Fibroblast of skin of left biceps (primary cell): ENCODE data around the gene EAF1.
"Not testable (repeated sequence)": the region's sequence is repeated elsewhere in the genome, so short reads cannot be mapped to it uniquely, and the experiment has no call there.

Source experiments
- DNase-seq, 2 experiments: peaks; one replicate each; pipeline ENCODE4 v3.0.0-alpha.2; 2013; ENCODE audit warnings: low read depth in 2 of 2

The EAF1 gene

DNA sequence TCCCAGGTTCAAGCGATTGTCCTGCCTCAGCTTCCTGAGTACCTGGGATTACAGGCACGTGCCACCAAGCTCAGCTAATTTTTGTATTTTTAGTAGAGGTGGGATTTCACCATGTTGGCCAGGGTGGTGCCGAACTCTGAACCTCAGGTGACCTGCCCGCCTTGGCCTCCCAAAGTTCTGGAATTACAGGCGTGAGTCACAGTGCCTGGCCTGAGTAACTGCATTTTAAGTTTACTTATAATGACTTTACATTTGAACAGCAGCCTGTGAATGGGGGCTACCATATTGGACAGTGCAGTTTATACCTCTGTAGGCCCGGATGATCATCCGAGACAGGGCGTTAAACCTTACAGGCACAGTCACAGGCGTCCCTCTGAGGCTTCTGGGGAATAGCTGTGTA lies 24.8 kb downstream of the EAF1 start:
- no peak for DNase-seq

DNA sequence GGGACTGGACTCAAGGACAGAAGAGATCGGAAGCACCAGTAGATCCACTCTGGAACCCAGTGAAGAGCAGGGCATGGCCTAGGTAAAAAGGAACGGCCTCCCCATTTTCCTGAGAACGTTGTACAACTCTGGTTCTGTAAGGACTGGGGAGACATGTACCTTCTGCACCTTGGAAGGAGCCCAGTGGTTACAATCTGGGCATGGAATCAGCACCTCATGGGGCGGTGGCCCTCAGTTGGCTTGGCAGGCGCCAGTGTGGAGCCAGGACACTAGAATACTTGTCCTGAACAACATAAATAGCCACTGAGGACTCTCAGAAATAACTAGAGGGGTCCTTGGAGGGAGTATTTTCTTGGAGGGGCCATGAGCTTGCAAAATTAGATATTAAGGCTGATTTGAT lies 25.6 kb downstream of the EAF1 start:
- no peak for DNase-seq

DNA sequence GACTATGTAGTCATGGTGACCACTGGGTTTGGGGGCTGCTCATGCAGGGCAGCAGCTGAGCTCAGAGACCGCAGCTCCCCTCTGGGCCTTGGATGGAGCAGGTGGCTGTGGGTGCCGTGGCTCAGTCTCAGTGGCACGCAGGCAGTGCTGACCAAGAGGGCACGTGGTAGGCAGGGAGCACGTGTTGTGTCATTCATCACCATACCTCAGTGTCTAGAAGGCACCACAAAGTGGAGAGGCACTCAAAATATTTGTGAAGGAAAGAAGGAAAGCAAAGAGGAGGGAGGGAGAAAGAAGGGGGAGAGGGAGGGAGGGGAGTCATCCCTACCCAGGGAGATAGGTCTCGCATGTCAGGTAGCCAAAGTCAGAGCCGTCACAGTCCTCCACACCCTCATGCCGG lies 26.1 kb downstream of the EAF1 start:
- DNase-seq = no peak

DNA sequence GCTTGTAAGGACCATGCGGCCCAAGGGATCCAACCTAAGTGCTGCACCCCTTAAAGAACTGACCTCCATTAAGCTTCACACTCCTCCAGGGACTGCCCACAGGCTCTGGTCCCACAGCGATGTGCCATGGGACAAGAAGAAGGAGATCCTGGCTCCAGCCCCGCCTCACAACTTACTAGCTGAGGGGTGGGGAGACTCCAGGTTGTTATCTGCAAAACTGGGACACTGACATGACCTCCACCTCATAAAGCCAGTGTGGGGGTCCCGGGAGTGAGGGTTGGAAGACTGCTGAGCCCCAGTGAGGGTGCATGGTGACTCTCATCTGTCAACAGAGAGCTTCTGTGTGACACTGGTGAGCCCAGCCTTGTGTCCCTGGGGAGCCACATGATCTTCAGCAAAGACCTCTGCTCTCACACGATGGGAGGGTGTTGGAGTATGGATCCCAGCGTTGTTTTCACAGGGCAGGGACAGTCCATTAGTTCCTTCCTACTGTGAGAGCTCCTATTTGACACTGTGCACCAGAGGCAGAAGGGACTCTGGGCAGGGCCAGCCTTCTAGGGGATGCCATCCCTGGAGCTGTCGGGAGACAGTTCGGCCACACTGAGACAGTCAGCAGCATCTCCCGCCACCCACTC lies 26.7 kb downstream of the EAF1 start:
- no peak for DNase-seq

DNA sequence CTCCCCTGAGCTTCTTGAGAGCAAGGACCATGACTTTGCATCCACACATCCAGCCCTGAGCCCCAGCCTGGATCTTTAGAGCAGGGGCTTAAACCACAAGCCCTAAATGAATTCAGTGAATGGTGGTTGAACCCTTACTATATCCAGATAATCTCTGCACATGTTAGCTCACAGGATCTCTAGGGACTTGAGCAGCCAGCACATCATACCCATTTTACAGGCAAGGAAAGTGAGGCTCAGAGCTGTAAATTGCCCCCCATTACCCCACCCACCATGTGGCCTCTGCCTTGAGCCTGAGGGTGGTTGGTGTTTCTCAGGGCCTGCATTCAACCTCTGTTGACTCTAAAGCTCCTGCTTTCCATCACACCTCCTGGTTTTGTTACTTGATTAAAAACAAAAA lies 27.6 kb downstream of the EAF1 start:
- DNase-seq = no peak

DNA sequence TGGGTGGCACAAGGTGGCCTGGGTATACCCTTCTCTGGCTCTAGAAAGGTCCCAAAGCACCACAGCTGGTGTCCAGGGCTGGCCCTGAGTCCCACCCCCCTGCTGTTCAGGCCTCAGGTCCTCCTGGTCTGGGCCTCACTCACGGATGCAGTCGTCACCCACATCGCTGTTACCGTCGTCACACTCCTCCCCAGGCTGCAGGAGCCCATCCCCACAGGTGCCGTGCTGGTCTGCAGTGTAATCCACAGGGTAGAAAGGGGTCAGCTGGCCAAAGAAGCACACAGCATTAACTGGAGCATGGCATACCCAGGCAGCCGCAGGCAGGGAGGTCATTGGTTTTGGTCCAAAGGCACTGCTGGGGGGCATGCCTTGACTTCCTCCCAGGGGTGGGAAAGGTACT lies 28.4 kb downstream of the EAF1 start:
- no peak for DNase-seq

DNA sequence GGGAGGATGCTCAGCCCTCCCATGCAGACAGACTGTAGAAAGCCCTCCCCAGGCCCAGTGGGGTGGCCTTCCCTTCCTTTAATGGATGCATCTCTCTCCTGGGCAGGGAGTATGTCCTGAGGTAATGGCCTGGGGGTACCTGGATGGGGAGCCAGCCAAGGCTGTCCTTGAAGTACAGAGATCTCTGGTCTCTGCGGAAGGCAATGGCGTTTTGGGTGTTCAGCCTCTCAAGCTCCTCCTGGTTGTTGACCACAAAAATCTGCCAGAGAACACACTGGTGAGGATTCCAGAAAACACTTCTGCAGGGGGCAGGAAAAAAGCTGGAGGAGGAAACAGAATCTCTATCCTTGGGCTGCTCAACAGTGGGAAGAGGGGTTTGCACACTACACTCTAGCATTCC lies 28.9 kb downstream of the EAF1 start:
- no peak for DNase-seq

DNA sequence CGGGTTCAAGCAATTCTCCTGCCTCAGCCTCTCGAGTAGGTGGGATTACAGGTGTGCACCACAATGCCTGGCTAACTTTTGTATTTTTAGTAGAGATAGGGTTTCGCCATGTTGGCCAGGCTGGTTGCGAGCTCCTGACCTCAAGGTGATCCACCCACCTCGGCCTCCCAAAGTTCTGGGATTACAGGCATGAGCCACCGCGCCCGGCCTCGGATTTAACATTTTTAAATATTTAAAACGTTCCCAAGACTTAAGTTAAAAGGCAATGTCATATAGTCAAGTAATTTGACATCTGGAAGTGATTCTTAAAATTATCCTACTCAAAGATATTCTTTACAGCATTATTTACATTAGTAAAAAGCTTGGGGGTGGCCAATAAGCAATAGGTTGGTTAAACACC lies 29.5 kb downstream of the EAF1 start:
- not testable (repeated sequence) for DNase-seq

DNA sequence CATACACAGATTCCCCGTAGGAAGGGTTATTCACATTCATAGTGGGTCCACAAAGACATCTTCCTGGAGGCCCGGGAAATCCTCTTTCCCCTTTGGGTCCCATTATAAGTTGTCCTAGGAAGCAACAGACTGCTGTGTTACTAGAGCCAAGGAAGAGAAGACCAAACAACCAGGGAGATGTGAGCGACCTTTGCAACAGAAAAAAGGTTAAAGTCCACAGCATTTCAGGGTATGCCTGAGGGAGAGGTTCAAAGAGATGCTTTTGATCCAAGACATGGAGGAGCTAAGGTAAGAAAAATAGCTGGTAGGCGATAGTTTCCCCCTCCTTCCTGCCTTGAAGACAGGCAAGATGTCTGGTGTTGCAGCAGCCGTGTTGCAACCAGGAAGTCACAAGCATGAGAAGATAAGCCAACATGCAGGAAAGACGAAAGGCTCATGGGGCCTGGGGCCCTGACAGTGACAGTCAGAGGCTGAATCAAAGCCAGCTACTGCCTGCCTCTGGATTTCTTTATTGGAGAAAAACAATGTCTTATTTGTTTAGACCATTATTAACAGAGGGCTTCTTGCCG lies 30.9 kb downstream of the EAF1 start:
- no peak for DNase-seq

DNA sequence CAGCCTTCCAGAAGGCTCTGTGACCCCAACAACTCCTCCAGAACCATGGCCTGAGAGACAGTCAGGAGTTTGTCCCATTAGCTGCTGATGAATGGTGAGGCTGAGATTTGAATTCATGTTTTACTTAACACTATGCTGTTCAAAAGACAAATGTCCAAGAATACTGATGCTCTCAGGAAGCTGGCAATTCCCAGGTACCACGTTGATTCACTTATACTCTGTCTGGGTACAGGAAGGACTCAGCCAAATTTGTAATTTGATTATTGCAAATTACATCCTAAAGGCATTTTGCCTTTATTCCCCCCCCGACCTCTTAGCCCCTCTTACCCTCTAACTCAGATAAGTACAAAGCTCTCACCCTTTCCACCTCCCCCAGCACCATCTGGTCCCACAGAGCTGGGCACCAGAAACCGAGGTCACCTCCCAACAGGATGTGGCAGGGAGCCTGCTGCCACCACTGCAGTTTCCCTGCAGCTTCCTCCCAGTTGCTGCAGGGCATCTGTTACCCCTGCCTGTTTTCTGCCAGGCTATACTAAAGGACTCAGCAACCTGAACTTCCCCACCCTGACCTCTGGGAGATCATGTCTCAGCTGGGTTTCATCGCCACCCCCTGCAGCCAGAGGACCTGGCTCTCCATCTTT lies 33.6 kb downstream of the EAF1 start:
- no peak for DNase-seq

DNA sequence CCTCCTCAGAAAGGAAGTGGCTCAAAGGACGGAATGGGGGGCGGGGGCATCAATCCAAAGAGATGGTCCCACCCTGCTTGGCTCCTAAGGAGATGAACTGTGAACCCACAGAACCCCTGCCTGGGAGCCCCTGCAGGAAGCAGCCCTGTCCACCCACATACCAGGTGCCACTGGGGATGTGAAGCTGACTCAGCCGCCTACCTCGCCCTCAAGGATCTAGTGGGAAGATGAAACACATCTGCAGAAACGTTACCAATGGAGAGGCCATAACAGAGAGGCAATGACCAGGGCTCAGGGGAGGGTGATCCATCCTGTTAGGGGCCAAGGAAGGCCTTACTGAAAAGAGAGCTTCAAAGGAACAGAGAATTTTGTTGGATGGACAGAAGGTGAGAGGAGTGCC lies 35.1 kb downstream of the EAF1 start:
- DNase-seq = no peak

DNA sequence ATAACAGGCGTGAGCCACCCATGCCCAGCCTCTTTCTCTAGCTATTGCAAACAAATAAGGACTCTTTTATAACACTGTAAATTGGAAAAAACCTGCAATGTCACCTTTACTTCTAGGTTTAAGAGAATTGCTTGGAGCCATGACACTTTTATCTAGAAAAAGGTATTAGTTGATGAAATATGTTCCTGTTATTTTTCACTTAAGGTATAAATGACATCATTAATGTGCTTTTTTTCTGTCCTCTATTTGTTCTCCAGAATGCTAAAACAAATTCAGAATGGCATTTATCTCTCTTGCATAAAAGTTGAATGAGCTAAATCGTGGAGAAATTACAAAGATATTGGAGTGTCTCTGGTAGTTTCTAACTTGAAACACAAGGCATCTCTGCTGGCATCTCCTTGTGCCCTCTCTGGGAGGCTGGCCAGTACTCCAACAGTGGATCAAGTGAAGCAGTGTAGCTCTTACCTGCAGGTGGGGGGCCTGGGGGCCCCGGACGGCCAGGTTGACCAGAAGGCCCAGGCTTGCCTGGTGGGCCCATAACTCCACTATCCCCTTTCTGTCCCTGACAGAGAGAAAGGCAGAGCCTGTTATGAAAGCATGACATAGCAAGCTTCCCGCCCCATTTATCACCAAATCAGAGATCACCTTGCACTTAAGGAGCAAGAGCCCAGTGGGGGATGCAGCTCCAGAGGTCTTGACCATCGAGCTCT lies 38.6 kb downstream of the EAF1 start:
- no peak for DNase-seq

DNA sequence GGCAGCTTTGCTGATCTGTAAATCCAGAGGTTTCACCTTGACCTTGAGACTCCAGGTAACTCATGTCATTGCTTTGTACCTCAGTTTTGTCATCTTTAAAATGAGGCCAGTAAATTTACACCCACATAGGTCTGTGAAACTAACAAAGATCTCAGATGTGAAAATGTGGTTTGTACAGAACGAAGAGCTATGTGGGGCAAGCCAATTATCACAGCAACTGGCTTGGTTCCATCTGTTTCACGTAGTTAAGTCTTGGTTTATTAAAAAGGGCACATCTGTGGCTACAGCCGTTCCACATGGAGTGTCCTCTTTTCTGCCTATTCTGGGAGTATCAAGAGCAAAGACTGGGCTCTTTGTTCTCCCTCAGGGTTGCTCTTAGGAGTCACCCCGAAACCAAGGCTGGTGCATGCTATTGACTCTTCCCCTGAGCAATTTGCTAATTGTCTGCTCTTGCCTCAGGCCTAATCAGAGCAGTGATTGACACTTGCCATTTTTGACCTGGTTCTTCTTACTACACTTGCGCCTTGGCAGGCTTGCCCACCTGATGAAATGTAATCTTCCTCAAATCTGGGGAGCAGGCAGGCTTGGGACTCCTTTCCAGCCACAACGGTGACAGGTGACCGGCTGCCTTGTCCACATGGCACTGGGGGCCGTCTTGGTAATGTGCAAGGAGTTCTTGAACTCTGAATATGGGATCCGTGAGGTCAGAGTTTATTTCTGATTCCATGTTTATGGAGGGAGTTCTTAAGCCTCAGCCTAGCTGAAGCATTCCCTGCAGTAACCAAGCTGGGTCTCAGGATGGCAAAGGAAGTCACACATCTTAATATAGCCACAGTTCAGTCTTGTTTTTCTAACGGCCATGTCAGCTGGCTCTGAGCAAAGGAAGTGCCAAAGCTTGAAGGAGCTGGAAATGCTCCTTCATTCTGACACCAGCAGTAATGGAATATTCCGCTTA lies 40.1 kb downstream of the EAF1 start:
- no peak for DNase-seq

DNA sequence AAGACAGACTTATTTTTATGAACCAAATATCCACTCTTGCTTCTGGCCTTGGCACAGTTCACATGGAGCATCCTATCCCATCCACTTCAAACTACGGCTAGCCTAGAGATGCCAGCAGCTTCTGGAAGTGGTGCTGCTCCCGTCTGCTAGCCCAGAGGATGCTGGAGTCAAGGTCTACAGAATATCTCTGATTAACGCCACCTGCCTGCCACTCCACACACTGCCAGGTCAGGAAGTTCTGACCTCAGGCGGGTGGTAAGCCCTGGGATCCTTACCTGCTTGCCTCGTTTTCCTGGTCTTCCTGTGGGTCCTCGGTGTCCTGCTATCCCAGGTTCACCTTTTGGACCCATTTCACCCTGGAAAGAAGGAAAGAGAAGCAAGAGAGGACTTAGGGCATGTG lies 42.9 kb downstream of the EAF1 start:
- no peak for DNase-seq

DNA sequence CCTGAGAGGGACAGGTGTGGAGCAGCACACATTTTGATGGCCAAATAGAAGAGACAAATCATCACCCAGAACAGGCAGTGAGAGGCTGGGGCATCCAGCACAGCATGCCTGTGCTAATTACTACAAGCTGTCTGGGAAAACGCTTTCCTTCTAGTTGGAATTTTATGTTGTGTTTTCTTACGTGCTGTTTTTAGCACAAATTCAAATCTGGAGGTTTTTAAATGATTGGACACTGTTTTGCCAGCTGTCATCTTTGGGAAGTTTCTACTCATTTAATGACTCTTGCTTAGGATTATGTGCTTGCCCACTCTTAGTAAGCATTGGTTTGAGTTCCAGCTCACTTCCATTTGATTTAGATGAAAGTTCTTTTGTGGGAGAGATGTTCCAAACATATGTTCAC lies 43.5 kb downstream of the EAF1 start:
- DNase-seq = no peak

DNA sequence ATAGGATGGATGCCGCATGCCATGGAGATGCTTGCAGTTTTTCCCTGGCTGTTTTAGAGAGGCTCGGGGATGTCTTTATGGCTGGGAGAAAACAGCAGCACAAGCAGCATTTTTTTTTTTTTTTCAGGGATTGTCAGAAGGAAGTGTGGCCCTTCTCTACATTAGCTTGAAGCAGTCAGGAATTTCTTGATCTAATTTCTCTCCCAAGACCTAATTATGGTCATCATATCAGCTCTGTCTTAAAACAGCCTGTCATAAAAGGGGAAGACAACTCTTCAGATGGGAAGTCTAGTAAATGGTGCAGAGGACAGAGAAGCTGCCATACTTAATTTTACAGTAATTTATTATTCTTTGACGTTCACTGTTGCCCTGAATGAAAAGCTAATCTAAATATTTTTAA lies 44.5 kb downstream of the EAF1 start:
- DNase-seq = no peak

DNA sequence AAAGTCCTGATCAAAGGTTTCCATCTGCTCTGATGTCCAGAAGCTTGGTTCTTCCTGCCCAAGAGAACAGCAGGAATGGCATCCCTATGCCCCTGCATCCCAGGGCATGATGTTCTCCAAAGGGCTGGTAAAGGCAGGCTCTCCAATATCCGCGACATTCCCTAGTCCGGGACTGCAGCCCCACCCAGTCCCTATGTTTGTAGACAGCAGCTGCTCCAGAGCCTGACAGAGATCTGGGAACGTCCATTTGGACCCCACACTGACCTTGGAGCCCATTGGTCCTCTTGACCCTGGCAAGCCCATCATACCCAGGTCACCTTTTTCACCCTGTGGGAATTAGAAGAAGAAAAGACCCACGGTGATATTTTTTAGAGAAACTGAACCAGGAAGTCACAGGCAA lies 47.8 kb downstream of the EAF1 start:
- no peak for DNase-seq

DNA sequence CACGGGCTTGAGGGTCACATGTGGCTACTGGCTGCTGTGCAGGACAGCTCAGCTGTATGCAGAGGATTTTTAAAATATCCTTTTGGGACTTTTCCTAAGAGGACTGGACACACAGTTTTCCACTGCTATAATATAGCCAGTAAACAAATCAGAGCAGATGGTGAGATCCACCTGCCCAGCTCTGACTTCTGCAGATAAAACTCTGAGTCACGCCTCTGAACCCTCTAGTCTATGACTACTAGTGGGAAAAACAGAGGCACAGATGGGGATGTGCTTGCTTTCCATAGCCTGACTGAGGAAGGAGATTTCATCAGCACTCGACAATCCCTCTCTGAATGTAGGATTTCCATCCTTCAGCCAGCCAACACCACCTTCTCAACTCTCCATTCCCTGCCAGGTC lies 49.0 kb downstream of the EAF1 start:
- DNase-seq = no peak

DNA sequence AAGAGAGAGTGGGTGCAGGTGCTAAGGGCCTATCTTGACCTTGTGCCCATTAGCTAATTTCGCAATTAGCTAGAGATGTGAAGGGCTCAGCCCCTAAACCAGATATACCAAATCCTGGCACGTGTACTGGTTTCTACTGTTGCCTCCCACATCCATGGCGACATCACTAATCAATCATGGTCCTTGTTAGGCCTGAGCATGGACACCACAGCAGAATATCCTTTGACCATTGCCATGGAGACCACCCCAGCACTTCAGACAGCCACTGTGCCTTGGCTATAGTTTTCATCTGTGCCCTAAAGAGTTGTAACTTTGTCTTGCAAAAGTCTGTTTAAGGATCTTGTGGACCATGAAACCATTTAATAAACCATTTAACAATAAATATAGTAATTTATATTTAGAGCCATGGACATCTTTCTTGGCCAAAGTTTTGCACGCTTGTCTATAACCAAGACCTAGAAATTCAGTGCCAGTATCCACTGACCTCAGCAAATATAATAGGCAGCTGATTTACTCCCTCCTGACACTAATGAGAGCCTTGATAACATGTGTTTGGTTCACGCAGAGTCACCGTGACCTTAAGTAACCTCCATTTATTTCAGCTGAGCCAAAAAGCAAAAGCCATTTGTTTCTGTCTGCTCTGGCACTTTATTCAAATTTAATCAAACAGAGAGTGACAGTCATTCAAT lies 50.7 kb downstream of the EAF1 start:
- DNase-seq = no peak

DNA sequence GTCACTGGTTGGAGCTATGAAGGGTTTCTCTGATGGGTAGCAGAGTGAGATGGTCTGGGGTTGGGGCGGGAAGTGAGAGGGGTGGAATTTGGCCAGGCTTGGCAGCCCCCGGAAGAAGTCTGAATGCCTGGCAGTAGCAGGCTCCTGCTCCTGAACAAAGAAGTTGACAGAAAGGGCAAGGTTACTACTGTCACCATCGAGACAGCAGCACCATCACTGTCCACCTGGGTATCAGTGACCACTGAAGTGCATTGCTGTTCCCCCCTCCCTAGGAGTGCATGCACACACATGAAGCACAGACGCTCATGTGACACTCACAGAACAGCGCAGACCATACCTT lies 51.2 kb downstream of the EAF1 start:
- no peak for DNase-seq

DNA sequence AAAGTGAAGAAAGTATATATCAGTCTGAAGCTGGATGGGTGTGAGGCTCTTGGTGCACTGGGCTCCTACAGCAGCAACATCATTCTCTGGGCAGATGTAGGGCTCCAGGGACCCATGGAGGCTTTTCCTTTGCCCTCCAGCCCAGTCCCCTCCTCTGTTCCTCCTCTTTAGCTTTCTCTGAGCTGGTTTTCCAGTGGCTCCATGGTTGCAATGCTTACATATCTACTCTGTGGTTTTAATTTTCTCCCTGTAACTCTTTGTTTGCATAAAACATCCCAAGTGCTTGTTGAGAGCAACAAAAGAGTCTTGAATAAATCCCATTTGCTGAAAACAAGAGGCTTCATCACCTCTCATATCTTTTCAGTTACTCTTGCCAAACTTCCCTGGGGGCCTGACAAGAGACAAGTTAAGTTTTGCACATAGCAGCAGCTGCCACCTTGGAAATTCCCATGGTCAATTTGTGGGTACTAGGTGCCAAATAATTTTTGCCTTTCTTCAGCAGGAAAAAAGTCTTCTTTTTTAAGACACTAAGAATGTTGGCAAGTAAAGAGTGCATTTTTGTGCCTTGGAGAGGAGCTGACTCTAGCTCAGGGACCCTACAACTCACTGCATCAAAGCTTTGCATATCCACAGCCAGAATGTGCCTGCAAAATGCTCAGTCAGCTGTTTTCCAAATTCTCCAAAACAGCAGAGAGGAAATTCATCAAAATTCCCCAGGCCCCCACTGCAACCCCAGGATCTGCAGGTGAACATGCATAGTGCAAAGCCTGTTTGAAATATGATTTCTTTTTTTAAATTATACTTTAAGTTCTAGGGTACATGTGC lies 52.2 kb downstream of the EAF1 start:
- no peak for DNase-seq
